Adrenal gland (tissue), 12 donors: Measurements from ENCODE around the gene HOXD12. TPM values are rescaled to one million over a fixed set of nuclear protein-coding genes. Genes with fewer than 3 reads are reported as not detected.

ENCODE experiments used
- DNase-seq, 7 donors: peaks; one replicate each; pipeline ENCODE4 v3.0.0-alpha.2; 2019 to 2020
- H3K27ac ChIP-seq, 5 donors: fragments of 200-600 bp; sonication (generic) in 4 of 5; 1 replicate in 3 of 5; 2 replicates in 2 of 5; pipeline versions ENCODE4 v1.5.1 to v1.8.0; 2016 to 2020; ENCODE audit warnings: mild to moderate bottlenecking in 1 of 5
- H3K27me3 ChIP-seq: fragments of 200-600 bp; 2 replicates; pipeline ENCODE4 v1.8.0; 2021
- H3K36me3 ChIP-seq, 2 donors: fragments of 200-600 bp; replicated peaks in 1 of 2; 1 replicate in 1 of 2; 2 replicates in 1 of 2; pipeline versions ENCODE4 v1.5.1 to v1.8.0; 2018 to 2022
- H3K4me1 ChIP-seq, 2 donors: fragments of 200-600 bp; replicated peaks in 1 of 2; 1 replicate in 1 of 2; 2 replicates in 1 of 2; pipeline versions ENCODE4 v1.5.1 to v1.8.0; 2018 to 2021
- H3K4me3 ChIP-seq, 4 donors: fragments of 200-600 bp; sonication (generic) in 3 of 4; one replicate each; pipeline ENCODE4 v1.5.1; 2016 to 2018
- H3K9me3 ChIP-seq, 3 donors: fragments of 200-600 bp; sonication (generic) in 1 of 3; replicated peaks in 1 of 3; 1 replicate in 2 of 3; 2 replicates in 1 of 3; pipeline versions ENCODE4 v1.5.1 to v1.8.0; 2016 to 2021
- CTCF ChIP-seq, 6 experiments: fragments of 450-650 bp in 4 of 6; fragments of 200-600 bp in 2 of 6; sonication (generic) in 1 of 6; IDR thresholded peaks; 1 replicate in 5 of 6; 2 replicates in 1 of 6; pipeline versions ENCODE4 v1.5.1 to v1.8.0; 2016 to 2021; ENCODE audit warnings: antibody characterized with exemption in 6 of 6, mild to moderate bottlenecking in 2 of 6, moderate library complexity in 1 of 6
- POLR2A ChIP-seq, 2 donors: fragments of 450-650 bp; IDR thresholded peaks; one replicate each; pipeline ENCODE4 v1.6.1; 2017; ENCODE audit warnings: antibody characterized with exemption in 2 of 2, mild to moderate bottlenecking in 2 of 2, moderate library complexity in 1 of 2
- WGBS, 4 donors: extraction: QIAGEN DNeasy Blood & Tissue Kit in 2 of 4; methylation state at CpG; one replicate each; pipeline versions ENCODE4 v1.1.5 to v1.1.7; 2013 to 2017; 5-methylcytosine and 5-hydroxymethylcytosine counted together
- intact Hi-C, 2 donors: fragments of 100-400 bp; cut with DNase I; formaldehyde crosslinking; loops; one replicate each; pipeline versions ENCODE4 v1.14.1 to v1.15.0; 2022 to 2023
- polyA plus RNA-seq, 3 donors: library from polyadenylated mRNA; stranded (reverse); fragments of 200-250 nt in 2 of 3; fragments of 350-450 nt in 1 of 3; fragmentation: Illumina TruSeq in 1 of 3; extraction: RNeasy Lipid Tissue Mini Kit (QIAGEN cat#74804) in 1 of 3; gene quantifications; one replicate each; pipeline ENCODE4 v1.2.3, GENCODE V29; 2013 to 2014
- total RNA-seq, 9 donors: library from RNA; depleted of rRNA in 4 of 9; stranded (reverse); fragments of >200 nt in 4 of 9; fragments of 120-200 nt in 1 of 9; fragmentation: NEBNext Ultra II Directional in 1 of 9; extraction: Animal tissue kit (Norgen Biotek cat#: 25700) in 1 of 9; gene quantifications; one replicate each; pipeline versions ENCODE4 v1.1.0 to v1.2.4, GENCODE V29; 2013 to 2023
- donor health status: healthy with polysubstance abuse.
- donor health status: Bipolar disorder and iron deficiency.
- donor health status: DM: yes; HTN: yes; CAD: no.
- donor health status: DM: no; HTN: no; CAD: no.
- donor health status: DM: no; HTN: no; CAD: no.
- donor health status: DM: yes; HTN: yes; CAD: no.

The HOXD12 gene
- total and polyA plus RNA-seq, 12 donors, result not detected

- TF ChIP-seq POLR2A (IDR thresholded peaks at IDR 0.05) (no peak), CTCF (IDR thresholded peaks at IDR 0.05) (no peak)
Observed at GRCh38 chr2:176096243-176096985, 3.2 kb upstream of the HOXD12 start.

GRCh38 chr2:176096986-176097819 is 2.4 kb upstream of the HOXD12 start:
- peak overlapping the region in 1 of 4 donors; percentile 35 for H3K4me3 ChIP-seq
- peaks cover 99% of the 10 kb centered on the region for H3K27me3 ChIP-seq
- 2 to 5% (median 3%) methylated on average over 16 to 45 of the region's 45 CpGs for WGBS, 4 donors
- peaks cover 0 to 25% of the 10 kb centered on the region in 2 donors for H3K4me1 ChIP-seq
- intact Hi-C loops, result loop anchor here in 1 of 2 donors (10.0 kb wide), 1 partner anchor 842 kb away; no protein-coding TSS in a partner anchor
- TF ChIP-seq CTCF (IDR thresholded peaks at IDR 0.05), result peak; percentile 58 to 90 (median 70)
- no peak for TF ChIP-seq POLR2A (IDR thresholded peaks at IDR 0.05)
- no peaks in the 10 kb centered on the region for H3K9me3 ChIP-seq
- no peaks in the 10 kb centered on the region for H3K36me3 ChIP-seq
- DNase-seq, result peak; percentile 42 to 77 (median 65)
- no peak overlapping the region for H3K27ac ChIP-seq

More at GRCh38 chr2:176096243-176096985, 3.2 kb upstream of the HOXD12 start:
- Histone ChIP-seq H3K36me3 (no peaks in the 10 kb centered on the region), H3K27ac (no peak overlapping the region), H3K27me3 (peaks cover 99% of the 10 kb centered on the region), H3K9me3 (no peaks in the 10 kb centered on the region), H3K4me3 (peak overlapping the region in 1 of 4 donors; percentile 35), H3K4me1 (peaks cover 0 to 25% of the 10 kb centered on the region in 2 donors)
- DNase-seq, result no peak
- 17 to 18% (median 17%) methylated on average over 16 of the region's 16 CpGs for WGBS, 4 donors
- intact Hi-C loops, result loop anchor here in 1 of 2 donors (10.0 kb wide), 1 partner anchor 842 kb away; no protein-coding TSS in a partner anchor

- no peak overlapping the region for H3K27ac ChIP-seq
- TF ChIP-seq CTCF (IDR thresholded peaks at IDR 0.05) (no peak), POLR2A (IDR thresholded peaks at IDR 0.05) (no peak)
- DNase-seq, result no peak
- no peak overlapping the region for H3K4me3 ChIP-seq
- peaks cover 99% of the 10 kb centered on the region for H3K27me3 ChIP-seq
- intact Hi-C loops, result loop anchor here in 1 of 2 donors (10.0 kb wide), 1 partner anchor 843 kb away; no protein-coding TSS in a partner anchor
- H3K4me1 ChIP-seq, result peaks cover 0 to 19% of the 10 kb centered on the region in 2 donors
- no peaks in the 10 kb centered on the region for H3K36me3 ChIP-seq
- H3K9me3 ChIP-seq, result no peaks in the 10 kb centered on the region
- WGBS, 4 donors, result 4 to 6% (median 5%) methylated on average over 18 of the region's 18 CpGs
Observed at GRCh38 chr2:176097820-176098365, 1.7 kb upstream of the HOXD12 start.
